Dedifferentiated amniotic fluid mesenchymal stem cell (primary cell): ENCODE measurements around the gene CCSER1.

Experiments used
- DNase-seq: peaks from one replicate; pipeline ENCODE4 v3.0.0-alpha.2; 2016; ENCODE audit errors: extremely low spot score

Gene CCSER1

DNA sequence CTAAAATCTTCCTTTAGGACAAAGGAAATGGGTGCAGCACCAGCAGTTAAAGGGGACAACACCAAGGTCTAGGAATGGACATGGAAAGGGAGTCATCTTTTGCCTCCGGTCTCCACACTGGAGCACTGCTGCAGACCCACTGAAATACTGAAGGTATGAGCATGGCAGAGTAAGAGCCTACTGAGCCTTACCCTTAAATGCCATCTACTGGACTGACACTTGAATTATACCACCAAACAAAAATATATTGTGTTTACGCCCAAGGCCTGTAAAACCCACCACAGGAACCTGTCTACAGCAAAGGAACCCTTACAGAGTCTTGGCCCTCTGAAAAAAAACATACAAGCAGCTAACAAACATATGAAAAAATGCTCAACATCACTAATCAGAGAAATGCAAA lies 443.4 kb downstream of the CCSER1 start:
- DNase-seq = no peak

DNA sequence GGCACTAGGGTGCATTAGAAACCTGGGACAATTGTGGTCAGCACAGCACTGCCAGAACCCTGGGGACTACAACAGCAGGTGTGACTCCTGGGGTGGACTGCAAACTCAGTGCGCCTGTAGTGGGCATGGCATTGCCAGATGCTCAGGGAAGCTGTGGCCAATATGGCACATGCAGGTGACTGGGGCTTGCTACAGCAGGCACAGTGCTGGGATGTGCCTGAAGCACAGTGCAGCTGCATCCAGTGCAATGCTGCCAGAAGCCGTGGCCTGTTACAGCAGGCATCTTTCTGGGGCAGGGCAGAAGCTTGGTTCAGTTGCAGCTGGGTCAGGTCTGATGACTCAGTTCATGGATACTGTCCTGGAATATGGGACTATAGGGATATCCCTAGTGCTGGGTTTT lies 445.8 kb downstream of the CCSER1 start:
- DNase-seq = no peak

DNA sequence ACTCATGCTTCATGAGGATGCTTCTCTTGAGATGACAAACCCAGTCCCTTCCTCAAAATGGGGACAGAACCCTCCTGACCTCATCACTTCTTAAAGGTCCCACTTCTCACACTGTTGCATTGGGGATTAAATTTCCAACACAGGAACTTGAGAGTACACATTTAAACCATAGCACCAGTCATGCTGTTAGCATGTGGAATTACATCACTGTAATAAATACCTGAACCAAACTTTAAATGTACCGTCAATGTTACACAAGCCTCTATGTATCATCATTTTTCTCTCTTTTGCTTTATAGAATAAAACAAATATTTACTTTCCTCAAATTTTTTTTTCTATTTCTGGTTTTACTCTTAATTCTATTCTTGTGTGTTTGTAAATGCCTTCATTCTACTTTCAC lies 448.2 kb downstream of the CCSER1 start:
- no peak for DNase-seq

DNA sequence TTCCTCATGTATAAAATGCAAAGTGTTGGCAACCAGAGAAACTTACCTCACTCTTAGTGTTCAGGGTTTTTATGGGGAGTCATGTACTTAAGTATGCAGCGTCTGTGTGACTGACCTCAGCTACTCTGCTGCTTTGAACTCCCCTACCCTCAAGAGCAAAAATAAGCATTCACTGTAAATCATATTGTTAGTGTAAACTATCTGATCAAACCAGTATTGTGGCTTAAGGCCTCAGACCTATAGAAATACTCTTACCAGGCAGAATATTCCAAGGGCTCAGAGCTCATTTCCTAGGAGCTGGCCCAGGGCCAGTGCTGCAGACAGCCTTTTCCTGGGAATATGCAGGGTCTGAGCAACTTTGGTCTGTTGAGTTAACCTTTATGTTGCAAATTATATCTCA lies 453.1 kb downstream of the CCSER1 start:
- DNase-seq = no peak

DNA sequence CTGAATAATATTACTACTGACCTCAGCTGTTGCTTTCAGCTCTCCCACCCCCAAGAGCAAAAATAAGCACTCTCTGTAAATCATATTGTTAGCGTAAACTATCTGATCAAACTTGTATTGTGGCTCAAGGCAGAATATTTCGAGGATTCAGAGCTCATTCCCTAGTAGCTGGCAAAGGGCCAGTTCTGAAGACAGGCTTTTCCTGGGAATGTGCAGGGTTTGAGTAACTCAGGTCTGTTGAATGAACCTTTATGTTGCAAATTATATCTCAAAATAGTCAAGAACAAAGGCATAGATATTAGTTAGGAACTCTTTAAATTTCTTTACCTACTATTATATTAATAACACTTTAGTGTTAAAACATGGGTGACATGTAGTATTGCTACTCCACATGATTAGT lies 454.9 kb downstream of the CCSER1 start:
- no peak for DNase-seq

DNA sequence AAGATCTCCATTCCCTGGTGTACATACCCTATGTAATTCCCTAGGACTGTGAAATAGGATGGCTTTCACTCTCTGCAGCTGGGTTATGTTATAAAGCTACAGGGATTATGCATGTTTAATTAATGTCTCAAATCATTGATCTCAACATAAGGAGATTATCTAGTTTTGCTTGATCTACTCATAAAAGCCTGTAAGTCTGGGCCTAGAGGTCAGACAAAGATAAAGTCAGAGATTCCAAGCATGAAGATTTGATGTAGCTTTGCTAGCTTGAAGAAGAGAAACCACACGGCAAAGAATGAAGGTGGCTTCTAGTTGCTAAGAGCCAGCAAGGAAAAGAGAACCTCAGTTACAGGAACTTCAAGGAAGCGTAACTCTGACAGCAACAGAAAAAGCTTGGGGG lies 456.9 kb downstream of the CCSER1 start:
- DNase-seq = no peak

DNA sequence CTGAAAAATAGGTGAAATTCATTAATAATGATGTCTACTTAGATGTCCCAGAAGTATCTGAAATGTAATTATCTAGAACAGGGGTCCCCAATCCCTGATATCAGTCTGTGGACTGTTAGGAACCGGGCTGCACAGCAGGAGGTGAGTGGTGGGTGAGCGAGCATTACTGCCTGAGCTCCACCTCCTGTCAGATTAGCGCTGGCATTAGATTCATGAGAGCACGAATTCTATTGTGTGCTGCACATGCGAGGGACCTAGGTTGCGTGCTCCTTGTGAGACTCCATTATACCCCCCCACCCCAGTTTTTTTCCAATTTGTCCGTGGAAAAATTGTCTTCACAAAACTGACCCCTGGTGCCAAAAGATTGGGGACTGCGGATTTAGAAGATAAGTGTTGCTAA lies 458.8 kb downstream of the CCSER1 start:
- no peak for DNase-seq

DNA sequence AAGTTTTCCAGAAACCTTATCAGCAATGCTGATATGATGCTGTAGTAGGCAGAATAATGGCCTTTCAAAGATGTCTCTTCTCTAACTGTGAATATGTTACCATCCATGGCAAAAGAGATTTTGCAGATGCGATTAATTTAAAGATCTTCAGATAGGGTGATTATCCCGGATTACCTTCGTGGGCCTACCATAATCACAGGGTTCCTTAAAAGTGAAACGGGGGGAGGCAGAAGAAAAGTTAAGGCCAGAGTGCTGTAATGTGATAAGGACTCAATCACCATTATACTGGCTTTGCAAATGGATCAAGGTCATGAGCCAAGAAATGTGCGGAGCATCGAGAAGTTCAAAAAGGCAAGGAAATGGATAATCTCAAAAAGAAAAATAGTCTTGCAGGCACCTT lies 459.6 kb downstream of the CCSER1 start:
- no peak for DNase-seq

DNA sequence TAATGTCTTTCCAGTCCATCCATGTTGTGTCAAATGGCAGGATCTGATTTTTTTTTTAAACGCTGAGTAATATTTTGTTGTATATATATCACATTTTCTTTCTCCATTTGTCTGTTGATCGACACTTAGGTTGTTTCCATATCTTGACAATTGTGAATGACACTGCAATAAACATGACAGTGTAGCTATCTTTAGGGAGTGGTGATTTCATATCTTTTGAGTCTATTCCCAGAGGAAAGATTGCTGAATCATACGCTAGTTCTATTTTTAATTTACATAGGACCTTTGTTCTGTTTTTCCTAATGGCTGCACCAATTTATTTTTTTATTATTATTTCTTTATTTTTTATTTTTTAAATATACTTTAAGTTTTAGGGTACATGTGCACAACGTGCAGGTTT lies 470.7 kb downstream of the CCSER1 start:
- no peak for DNase-seq

DNA sequence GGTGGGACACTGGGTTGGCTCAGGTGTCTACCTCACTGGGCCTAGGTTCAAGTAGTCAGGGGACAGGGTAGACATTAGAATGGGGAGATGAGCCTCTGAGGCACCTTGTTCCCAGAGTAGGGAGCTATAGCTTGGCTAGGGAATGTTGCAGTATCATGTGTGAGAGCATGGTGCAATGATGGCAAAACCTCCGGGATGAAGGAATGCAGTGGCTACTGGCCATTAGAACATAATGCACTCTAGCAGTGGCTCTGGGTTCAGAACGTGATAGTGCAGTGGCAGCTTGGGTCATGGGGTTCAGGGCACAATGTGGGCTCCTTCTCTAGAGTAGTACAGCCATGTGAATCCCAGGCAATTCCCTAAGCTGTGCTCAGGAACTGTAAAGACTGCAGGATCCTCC lies 471.5 kb downstream of the CCSER1 start:
- no peak for DNase-seq

DNA sequence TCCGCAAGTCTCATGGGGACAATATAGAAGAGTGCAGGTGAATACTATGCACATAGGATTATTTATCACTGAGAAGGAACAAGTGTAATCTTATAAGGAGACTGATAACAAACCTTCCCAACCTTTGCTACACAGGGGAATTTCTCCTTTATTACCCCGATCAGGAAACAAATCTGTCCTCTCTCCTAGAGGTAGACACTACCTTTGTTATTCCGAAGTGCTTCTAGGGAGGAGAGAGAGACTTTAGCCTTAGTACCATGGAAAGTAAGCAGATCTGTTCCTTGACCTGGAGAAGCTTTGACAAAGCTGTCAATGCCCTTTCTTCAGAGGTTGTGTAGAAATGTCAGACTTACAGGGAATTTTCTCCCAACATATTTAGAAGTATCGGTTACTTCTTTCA lies 475.5 kb downstream of the CCSER1 start:
- DNase-seq = no peak

DNA sequence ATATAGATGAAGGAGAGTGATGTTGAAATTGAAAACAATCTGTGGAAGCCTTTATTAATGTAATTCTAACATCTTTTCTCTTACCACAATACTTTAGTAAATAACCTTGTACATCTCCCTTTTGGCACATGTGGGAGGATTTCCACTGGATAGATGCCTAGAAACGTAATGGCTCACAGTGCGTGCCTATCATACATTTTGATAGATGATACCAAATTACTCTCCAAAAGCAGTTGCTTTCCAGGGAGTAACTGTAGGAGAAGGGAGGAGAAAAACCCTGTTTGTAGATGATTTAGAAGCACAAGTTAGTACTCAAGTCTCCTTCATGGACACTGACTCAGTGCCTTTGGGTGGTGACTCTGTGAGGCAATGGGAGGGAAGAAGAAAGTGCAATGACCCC lies 476.3 kb downstream of the CCSER1 start:
- no peak for DNase-seq

DNA sequence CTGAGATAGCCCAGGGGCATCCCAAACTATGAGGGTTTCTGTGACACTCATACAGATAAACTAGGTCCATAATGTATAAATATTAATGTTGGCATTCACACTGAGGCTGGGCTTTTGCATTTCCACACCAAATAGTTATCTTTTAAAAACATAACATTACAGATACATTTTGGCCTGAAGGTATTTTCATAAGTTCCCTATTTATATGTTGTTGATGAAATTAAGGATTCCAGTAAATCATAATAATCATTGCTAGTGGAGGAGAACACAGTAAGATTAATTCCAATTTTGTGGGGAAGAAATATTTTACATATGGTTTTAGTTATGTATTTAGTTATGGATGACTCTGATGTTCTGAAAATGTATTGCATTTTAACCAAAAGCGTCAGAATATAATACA lies 479.6 kb downstream of the CCSER1 start:
- no peak for DNase-seq

DNA sequence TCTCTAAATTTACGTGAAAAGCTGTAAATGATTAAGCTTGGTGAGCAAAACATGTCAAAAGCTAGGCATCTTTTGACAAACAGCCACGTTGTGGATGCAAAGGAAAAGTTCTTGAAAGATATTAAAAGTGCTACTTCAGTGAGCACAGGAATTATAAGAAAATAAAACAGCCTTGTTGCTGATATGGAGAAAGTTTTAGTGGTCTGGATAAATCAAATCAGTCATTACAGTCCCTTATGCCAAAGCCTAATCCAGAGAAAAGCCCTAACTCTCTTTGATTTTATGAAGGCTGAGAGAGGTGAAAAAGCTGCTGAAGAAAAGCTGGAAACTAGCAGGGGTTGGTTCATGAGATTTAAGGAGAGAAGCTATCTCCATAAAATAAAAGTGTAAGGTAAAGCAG lies 487.2 kb downstream of the CCSER1 start:
- DNase-seq = no peak

DNA sequence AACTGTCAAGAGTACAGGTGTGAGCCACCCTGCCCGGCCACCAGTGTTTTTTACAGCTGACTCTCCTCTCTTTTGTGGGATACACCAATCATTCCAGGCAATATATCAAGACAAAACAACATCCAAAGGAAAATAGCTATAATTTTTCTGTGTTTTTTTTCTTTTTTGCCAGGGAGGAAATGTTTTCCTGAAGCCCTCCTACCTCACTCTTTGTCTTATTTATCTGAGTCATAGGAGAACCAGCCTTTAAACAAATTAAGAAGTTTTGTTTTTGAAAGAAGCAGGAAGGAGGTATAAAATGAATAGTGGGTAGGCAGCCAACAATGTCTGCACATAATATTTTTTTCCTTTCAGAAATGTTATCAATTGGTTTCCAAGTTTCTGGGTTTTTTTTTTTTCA lies 493.9 kb downstream of the CCSER1 start:
- no peak for DNase-seq

DNA sequence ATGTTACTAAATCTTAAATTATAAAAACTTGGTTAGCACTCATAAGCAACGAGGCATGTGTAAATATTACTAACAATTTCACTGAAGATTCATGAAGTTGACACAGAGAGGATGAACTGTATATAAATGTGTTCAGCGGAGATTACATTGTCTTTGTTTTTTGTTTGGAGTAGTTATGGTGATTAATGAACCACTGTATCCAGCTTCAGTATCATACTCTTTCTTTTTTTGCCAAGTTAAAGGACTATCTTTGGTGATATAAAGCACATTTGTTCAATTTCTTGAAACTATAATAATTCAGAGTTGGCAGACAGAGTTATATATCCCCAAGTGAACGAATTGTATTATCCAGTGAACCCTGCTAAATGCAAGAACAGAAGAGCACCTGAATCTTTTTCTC lies 497.6 kb downstream of the CCSER1 start:
- DNase-seq = no peak

DNA sequence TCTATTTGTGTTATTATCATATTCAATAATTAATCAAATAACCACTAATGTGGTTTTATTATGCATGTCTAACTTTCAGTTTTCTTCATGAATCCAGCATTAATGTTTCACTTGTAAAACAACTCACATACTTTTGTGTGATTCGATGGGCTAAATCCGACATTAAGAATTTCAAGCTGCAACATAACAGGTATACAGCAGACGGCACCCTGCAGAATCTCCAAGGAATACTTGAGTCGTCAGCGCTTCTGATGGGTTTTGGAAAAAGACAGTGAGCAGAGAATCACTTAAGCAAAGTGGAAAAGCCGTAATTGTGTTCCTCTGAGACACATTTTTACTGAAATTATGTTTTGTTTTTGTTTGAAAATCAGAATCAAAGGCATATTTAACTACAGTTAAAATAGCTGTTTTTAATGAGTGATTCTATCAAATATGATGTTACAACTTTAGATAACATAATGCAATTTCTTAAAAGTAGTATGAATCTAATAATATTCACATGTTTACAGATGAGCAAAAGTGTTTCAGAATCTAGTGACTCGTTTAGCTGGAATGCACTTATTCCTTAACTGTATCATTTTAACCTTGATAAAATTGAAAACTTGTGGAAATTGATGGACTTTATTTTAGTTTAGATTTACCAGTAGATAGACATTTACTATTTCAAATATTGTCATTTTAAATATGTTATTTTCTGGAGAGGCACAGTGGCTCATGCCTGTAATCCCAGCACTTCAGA lies 514.8 kb downstream of the CCSER1 start:
- DNase-seq = no peak

DNA sequence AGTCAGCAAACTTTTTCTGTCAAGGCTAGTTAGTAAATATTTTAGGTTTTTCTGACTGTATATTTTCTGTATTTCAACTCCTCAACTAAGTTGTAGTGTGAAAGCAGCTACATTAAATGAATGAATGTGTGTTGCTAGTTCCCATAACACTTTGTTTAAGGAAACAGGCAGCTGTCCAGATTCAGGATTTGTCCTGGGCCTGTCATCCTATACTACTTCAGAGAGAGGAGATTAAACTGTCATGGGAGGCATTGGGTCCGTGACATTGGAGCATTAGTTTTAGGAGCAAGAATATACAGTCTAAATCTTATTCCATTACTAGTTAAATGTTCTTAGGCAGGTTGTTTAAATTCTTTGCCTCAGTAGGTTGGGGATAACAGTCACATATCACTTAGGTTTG lies 516.0 kb downstream of the CCSER1 start:
- no peak for DNase-seq

DNA sequence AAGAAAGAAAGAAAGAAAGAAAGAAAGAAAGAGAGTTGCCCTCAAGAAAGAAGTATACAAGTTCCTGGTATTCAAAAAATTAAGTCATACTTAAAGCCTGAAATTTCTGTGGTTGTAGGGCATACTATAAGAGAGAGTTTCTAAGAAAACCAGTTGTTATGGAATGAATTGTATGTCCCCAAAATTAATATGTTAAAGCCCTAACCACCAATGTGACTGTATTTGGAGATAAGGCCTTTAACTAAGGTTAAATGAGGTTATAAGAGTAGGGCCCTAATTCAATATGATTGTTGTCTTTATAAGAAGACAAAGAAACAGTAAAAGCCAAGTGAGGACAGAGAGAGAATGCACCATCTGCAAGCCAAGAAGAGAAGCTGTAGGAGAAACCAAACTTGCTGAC lies 521.1 kb downstream of the CCSER1 start:
- DNase-seq = no peak

DNA sequence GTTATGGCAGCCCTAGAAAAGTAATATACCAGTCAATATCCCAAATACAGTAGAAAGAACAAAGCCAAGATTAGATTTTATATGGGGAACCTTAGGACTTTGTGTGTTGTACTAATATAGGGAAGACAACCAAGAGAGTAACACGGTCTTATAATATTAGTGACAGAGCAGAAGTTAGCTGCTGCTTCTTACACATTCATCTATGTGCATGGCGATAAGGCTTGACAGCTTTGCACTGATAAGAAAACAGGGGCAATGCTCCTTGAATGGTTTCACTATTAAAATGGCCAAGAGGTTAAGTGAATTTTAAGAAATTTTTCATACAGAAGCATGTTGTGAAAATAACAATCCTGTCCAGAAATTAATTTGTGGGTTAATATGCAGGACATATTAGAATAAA lies 521.6 kb downstream of the CCSER1 start:
- DNase-seq = no peak

DNA sequence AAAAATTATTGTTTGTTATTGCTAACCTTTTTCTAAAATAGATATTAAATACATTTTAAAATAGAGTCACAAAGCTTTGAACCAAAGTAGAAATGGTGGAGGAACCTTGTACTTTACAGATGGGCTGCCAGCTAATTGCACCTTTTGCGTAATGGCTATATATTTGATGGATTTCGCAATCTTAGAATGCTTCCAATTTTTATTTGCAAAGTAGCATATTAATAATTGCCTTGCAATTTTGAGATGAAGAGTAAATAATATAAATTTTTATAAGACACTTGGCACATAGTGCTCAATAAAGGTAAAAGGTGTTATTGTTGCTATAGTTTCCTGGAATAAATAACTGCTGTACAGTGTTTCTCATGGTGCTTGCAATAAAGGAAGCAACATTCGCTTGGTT lies 533.5 kb downstream of the CCSER1 start:
- DNase-seq = no peak

DNA sequence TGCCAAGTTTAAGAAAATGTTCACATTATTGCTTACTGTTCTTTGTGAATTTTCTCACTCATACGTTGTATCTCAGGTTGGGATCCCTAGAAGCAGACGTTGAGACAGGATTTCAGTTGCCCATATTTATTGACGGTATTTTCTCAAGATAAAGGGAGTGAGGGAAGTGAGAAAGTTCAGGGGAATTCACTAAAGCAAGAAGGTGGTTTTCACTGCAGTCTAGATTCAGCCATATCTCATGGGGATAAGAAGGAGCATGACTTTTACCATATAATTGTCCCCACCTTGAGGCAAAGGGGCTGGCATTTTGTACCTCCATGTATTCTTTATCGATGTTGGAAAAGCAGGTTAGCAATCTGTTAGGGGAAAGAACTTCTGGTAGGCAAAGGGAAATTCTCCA lies 543.0 kb downstream of the CCSER1 start:
- no peak for DNase-seq

DNA sequence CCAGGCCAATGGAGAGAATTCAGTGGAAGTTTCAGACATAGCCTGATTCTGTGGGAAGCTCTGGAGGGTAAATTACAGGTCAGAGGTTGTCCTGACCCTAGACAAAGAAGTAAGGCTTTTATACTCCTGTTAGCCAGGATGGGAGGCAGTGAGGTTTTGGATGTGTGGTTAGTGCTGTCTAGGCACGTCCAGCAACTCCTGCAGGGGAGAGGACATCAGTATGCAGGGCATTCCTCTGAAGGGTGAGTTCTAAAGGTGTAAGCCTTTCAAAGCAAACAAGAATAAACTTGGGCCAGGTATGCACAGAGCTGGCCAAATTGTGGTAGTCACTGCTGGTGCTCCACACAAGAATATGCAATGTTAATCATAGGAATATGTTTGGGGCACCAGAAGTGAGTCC lies 562.5 kb downstream of the CCSER1 start:
- no peak for DNase-seq

DNA sequence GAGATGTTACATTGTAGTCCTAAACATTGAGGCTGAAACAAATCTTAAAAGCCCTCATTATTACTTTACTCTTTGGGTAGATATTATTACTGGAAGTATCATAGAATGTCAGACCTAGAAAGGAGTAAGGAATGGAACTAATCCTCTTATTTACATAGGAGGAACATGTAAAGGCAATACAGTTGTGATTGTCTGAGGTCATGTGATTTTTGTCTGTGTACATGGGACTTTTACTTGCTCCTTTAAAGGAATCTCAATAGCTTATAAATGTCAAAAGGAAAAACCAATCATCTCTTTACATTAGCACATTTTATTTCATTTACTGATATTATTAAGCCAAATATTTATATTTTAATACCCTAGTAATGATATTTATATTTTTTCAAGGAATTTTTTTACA lies 568.2 kb downstream of the CCSER1 start:
- no peak for DNase-seq
